Skeletal muscle cell (primary cell): Measurements from ENCODE around the gene PABPN1L.
"Not testable (repeated sequence)": the region's sequence is repeated elsewhere in the genome, so short reads cannot be mapped to it uniquely, and the experiment has no call there.

Experiments used
- DNase-seq: peaks from one replicate; pipeline ENCODE4 v3.0.0-alpha.2; 2010; ENCODE audit warnings: low read depth
- H3K4me3 ChIP-seq: 2 replicates; pipeline ENCODE4 v1.5.1; 2011; ENCODE audit warnings: low read depth, mild to moderate bottlenecking, control low read depth, low read length, moderate library complexity

PABPN1L gene

GRCh38 chr16:88839745-88840599, 26.5 kb downstream of the PABPN1L start:
- no peak overlapping the region for H3K4me3 ChIP-seq

GRCh38 chr16:88839026-88839529, 27.4 kb downstream of the PABPN1L start:
- DNase-seq: no peak
- no peak overlapping the region for H3K4me3 ChIP-seq

More at GRCh38 chr16:88839745-88840599, 26.5 kb downstream of the PABPN1L start:
- no peak for DNase-seq

- no peak for DNase-seq
- no peak overlapping the region for H3K4me3 ChIP-seq
Observed at GRCh38 chr16:88838566-88838965, 27.9 kb downstream of the PABPN1L start.

GRCh38 chr16:88837806-88838205, 28.7 kb downstream of the PABPN1L start:
- no peak for DNase-seq
- H3K4me3 ChIP-seq: no peak overlapping the region

GRCh38 chr16:88836791-88837190, 29.7 kb downstream of the PABPN1L start:
- DNase-seq: no peak
- no peak overlapping the region for H3K4me3 ChIP-seq

- H3K4me3 ChIP-seq: no peak overlapping the region
- DNase-seq: no peak
Observed at GRCh38 chr16:88835818-88836217, 30.6 kb downstream of the PABPN1L start.

- no peak for DNase-seq
- no peak overlapping the region for H3K4me3 ChIP-seq
Observed at GRCh38 chr16:88835383-88835782, 31.1 kb downstream of the PABPN1L start.

- H3K4me3 ChIP-seq: no peak overlapping the region
- no peak for DNase-seq
Observed at GRCh38 chr16:88834670-88835069, 31.8 kb downstream of the PABPN1L start.

- no peak overlapping the region for H3K4me3 ChIP-seq
- DNase-seq: no peak
Observed at GRCh38 chr16:88833086-88833485, 33.4 kb downstream of the PABPN1L start.

GRCh38 chr16:88831838-88832237, 34.6 kb downstream of the PABPN1L start:
- DNase-seq: no peak
- no peak overlapping the region for H3K4me3 ChIP-seq

- H3K4me3 ChIP-seq: no peak overlapping the region
Observed at GRCh38 chr16:88830783-88831182, 35.7 kb downstream of the PABPN1L start.

GRCh38 chr16:88830258-88830657, 36.2 kb downstream of the PABPN1L start:
- H3K4me3 ChIP-seq: no peak overlapping the region
- DNase-seq: no peak

More at GRCh38 chr16:88830783-88831182, 35.7 kb downstream of the PABPN1L start:
- no peak for DNase-seq

- H3K4me3 ChIP-seq: no peak overlapping the region
- no peak for DNase-seq
Observed at GRCh38 chr16:88828711-88829110, 37.7 kb downstream of the PABPN1L start.

GRCh38 chr16:88827727-88828126, 38.7 kb downstream of the PABPN1L start:
- DNase-seq: no peak
- no peak overlapping the region for H3K4me3 ChIP-seq

- H3K4me3 ChIP-seq: no peak overlapping the region
- no peak for DNase-seq
Observed at GRCh38 chr16:88826070-88826840, 40.2 kb downstream of the PABPN1L start.

GRCh38 chr16:88825146-88825545, 41.3 kb downstream of the PABPN1L start:
- no peak for DNase-seq
- H3K4me3 ChIP-seq: no peak overlapping the region

- DNase-seq: no peak
- H3K4me3 ChIP-seq: no peak overlapping the region
Observed at GRCh38 chr16:88824256-88825077, 42.0 kb downstream of the PABPN1L start.

- DNase-seq, H3K4me3 ChIP-seq: not testable (repeated sequence)
Observed at GRCh38 chr16:88823646-88824045, 42.8 kb downstream of the PABPN1L start.

GRCh38 chr16:88822281-88823040, 44.0 kb downstream of the PABPN1L start:
- H3K4me3 ChIP-seq: no peak overlapping the region
- DNase-seq: no peak
